ENCODE data around the gene ONECUT3.

Gene ONECUT3

DNA sequence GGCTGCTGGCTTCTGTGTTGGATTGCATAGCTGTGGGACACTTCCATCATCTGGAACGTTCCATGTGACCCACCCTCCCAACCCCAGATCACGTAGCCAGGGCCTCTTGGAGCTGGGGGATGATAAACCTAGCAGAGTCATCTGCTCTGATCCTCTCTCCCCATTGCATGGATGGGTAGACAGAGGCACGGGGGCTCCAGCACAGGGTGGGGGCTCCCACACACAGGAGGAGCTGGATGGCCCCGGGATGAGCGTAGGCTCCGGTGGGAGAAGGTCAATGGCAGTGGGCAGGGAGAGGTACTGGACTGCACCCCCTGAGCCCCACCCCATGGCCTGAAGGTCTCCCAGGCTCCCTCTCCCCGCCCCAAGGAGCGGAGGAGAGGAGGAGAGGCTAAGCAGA is 33.4 kb downstream of the ONECUT3 start:
- CTCF ChIA-PET: interaction anchor here (0.6 to 1.8 kb wide), 4 partner anchors 9 to 569 kb away, joined by 3 to 6 read pairs (median 4); no protein-coding TSS in a partner anchor
- Histone ChIP-seq H3K4me1 (ENCODE audit: control insufficient read depth, insufficient read depth, low read length) (no peaks in the 10 kb centered on the region), H3K36me3 (ENCODE audit: control insufficient read depth in 2 of 2, insufficient read depth in 1 of 2, low read length in 2 of 2) (no peaks in the 10 kb centered on the region), H3K27ac (ENCODE audit: extremely low read depth, low read depth, low read length) (no peak overlapping the region), H3K9me3 (ENCODE audit: control insufficient read depth, insufficient read depth, low read depth, low read length) (no peaks in the 10 kb centered on the region), H3K4me3 (ENCODE audit: low read depth, low read length) (no peak overlapping the region)
- POLR2A ChIA-PET: no interaction called here
- TF ChIP-seq SETDB1 (IDR thresholded peaks at IDR 0.05; ENCODE audit: insufficient read length, low read length) (no peak), ZNF211 (tag by site-specific recombination; IDR thresholded peaks at IDR 0.05; ENCODE audit: low read depth) (no peak), BCL11B (tag by site-specific recombination; IDR thresholded peaks at IDR 0.05; ENCODE audit: low read depth) (no peak), ZNF266 (tag by site-specific recombination; IDR thresholded peaks at IDR 0.05; ENCODE audit: low read depth) (no peak), ZNF621 (tag by site-specific recombination; IDR thresholded peaks at IDR 0.05) (no peak), ZNF174 (tag by site-specific recombination; IDR thresholded peaks at IDR 0.05) (no peak), ZNF404 (tag by site-specific recombination; IDR thresholded peaks at IDR 0.05) (no peak), ZNF274 (IDR thresholded peaks at IDR 0.05; ENCODE audit: low read length) (no peak), ZNF274 (tag by site-specific recombination; IDR thresholded peaks at IDR 0.05; ENCODE audit: borderline replicate concordance) (no peak), ZNF626 (tag by site-specific recombination; IDR thresholded peaks at IDR 0.05) (no peak), FEZF1 (tag by site-specific recombination; IDR thresholded peaks at IDR 0.05) (no peak)
- TF ChIP-seq, protein P1, sequence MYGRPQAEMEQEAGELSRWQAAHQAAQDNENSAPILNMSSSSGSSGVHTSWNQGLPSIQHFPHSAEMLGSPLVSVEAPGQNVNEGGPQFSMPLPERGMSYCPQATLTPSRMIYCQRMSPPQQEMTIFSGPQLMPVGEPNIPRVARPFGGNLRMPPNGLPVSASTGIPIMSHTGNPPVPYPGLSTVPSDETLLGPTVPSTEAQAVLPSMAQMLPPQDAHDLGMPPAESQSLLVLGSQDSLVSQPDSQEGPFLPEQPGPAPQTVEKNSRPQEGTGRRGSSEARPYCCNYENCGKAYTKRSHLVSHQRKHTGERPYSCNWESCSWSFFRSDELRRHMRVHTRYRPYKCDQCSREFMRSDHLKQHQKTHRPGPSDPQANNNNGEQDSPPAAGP (tag by site-specific recombination; IDR thresholded peaks at IDR 0.05): no peak
- TF ChIP-seq, protein P2, sequence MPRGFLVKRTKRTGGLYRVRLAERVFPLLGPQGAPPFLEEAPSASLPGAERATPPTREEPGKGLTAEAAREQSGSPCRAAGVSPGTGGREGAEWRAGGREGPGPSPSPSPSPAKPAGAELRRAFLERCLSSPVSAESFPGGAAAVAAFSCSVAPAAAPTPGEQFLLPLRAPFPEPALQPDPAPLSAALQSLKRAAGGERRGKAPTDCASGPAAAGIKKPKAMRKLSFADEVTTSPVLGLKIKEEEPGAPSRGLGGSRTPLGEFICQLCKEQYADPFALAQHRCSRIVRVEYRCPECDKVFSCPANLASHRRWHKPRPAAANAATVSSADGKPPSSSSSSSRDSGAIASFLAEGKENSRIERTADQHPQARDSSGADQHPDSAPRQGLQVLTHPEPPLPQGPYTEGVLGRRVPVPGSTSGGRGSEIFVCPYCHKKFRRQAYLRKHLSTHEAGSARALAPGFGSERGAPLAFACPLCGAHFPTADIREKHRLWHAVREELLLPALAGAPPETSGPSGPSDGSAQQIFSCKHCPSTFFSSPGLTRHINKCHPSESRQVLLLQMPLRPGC (tag by site-specific recombination; IDR thresholded peaks at IDR 0.05): no peak
- TF ChIP-seq, protein P3, sequence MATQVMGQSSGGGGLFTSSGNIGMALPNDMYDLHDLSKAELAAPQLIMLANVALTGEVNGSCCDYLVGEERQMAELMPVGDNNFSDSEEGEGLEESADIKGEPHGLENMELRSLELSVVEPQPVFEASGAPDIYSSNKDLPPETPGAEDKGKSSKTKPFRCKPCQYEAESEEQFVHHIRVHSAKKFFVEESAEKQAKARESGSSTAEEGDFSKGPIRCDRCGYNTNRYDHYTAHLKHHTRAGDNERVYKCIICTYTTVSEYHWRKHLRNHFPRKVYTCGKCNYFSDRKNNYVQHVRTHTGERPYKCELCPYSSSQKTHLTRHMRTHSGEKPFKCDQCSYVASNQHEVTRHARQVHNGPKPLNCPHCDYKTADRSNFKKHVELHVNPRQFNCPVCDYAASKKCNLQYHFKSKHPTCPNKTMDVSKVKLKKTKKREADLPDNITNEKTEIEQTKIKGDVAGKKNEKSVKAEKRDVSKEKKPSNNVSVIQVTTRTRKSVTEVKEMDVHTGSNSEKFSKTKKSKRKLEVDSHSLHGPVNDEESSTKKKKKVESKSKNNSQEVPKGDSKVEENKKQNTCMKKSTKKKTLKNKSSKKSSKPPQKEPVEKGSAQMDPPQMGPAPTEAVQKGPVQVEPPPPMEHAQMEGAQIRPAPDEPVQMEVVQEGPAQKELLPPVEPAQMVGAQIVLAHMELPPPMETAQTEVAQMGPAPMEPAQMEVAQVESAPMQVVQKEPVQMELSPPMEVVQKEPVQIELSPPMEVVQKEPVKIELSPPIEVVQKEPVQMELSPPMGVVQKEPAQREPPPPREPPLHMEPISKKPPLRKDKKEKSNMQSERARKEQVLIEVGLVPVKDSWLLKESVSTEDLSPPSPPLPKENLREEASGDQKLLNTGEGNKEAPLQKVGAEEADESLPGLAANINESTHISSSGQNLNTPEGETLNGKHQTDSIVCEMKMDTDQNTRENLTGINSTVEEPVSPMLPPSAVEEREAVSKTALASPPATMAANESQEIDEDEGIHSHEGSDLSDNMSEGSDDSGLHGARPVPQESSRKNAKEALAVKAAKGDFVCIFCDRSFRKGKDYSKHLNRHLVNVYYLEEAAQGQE (tag by site-specific recombination; IDR thresholded peaks at IDR 0.05): no peak
- TF ChIP-seq, protein P4, sequence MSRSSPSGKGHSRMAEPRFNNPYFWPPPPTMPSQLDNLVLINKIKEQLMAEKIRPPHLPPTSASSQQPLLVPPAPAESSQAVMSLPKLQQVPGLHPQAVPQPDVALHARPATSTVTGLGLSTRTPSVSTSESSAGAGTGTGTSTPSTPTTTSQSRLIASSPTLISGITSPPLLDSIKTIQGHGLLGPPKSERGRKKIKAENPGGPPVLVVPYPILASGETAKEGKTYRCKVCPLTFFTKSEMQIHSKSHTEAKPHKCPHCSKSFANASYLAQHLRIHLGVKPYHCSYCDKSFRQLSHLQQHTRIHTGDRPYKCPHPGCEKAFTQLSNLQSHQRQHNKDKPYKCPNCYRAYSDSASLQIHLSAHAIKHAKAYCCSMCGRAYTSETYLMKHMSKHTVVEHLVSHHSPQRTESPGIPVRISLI (tag by site-specific recombination; IDR thresholded peaks at IDR 0.05): no peak
- TF ChIP-seq, protein P5, sequence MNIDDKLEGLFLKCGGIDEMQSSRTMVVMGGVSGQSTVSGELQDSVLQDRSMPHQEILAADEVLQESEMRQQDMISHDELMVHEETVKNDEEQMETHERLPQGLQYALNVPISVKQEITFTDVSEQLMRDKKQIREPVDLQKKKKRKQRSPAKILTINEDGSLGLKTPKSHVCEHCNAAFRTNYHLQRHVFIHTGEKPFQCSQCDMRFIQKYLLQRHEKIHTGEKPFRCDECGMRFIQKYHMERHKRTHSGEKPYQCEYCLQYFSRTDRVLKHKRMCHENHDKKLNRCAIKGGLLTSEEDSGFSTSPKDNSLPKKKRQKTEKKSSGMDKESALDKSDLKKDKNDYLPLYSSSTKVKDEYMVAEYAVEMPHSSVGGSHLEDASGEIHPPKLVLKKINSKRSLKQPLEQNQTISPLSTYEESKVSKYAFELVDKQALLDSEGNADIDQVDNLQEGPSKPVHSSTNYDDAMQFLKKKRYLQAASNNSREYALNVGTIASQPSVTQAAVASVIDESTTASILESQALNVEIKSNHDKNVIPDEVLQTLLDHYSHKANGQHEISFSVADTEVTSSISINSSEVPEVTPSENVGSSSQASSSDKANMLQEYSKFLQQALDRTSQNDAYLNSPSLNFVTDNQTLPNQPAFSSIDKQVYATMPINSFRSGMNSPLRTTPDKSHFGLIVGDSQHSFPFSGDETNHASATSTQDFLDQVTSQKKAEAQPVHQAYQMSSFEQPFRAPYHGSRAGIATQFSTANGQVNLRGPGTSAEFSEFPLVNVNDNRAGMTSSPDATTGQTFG (tag by site-specific recombination; IDR thresholded peaks at IDR 0.05; ENCODE audit: borderline replicate concordance): no peak

All from HEK293 (cell line).